K562 (cell line): ENCODE results near the gene ZNHIT2. TPM values are rescaled to one million over a fixed set of nuclear protein-coding genes. Genes with fewer than 3 reads are reported as not detected.
A peak's percentile ranks its signal among the peaks of the same experiment; 100 is the strongest.

Source experiments
- FOXK2 ChIP-seq, 2 experiments: fragments of 450-650 bp; IDR thresholded peaks in 1 of 2; conservative IDR thresholded peaks in 1 of 2; 2 replicates each; pipeline ENCODE4 v1.6.1; 2016; ENCODE audit warnings: low read depth in 2 of 2, mild to moderate bottlenecking in 1 of 2
- GTF2F1 ChIP-seq: IDR thresholded peaks from 2 replicates; pipeline ENCODE4 v1.6.1; 2011; ENCODE audit warnings: low read depth, low read length, improper control_type of control experiment
- NR2C2 ChIP-seq, 2 experiments: fragments of 200-800 bp in 1 of 2; sonication (Bioruptor generic) in 1 of 2; sonication (generic) in 1 of 2; formaldehyde crosslinking in 1 of 2; IDR thresholded peaks; 2 replicates each; pipeline versions ENCODE4 v1.6.1 to v1.8.0; 2016 to 2022; ENCODE audit warnings: mild to moderate bottlenecking in 1 of 2, missing compliant biosample characterization in 1 of 2, missing genetic modification characterization in 1 of 2, missing genetic modification reagents in 1 of 2
- OTX1 ChIP-seq: fragments of 450-650 bp; formaldehyde crosslinking; IDR thresholded peaks from 2 replicates; pipeline ENCODE4 v1.4.0; 2022; ENCODE audit warnings: mild to moderate bottlenecking
- RBM22 ChIP-seq: fragments of 200-400 bp; formaldehyde crosslinking; IDR thresholded peaks from 2 replicates; pipeline ENCODE4 v1.6.1; 2018; ENCODE audit warnings: low read length, low read depth; ENCODE audit not compliant: poor library complexity, severe bottlenecking
- RFX7 ChIP-seq: fragments of 250-450 bp; sonication (Bioruptor Pico); IDR thresholded peaks from 2 replicates; pipeline ENCODE4 v1.5.1; 2021; ENCODE audit warnings: mild to moderate bottlenecking
- SREBF1 ChIP-seq: fragments of 150-350 bp; IDR thresholded peaks from 2 replicates; pipeline ENCODE4 v1.6.1; 2014; ENCODE audit warnings: antibody characterized with exemption, low read depth, low read length, borderline replicate concordance
- SREBF2 ChIP-seq: sonication (generic); formaldehyde crosslinking; IDR thresholded peaks from 2 replicates; pipeline ENCODE4 v1.4.0; 2020; ENCODE audit warnings: mild to moderate bottlenecking, missing genetic modification reagents
- U2AF2 ChIP-seq: fragments of 200-400 bp; formaldehyde crosslinking; optimal IDR thresholded peaks from 2 replicates; pipeline ENCODE3; 2017; ENCODE audit warnings: low read depth, mild to moderate bottlenecking, low read length
- ZNF23 ChIP-seq: fragments of 250-450 bp; sonication (Bioruptor Pico); IDR thresholded peaks from 2 replicates; pipeline ENCODE4 v1.4.0; 2020; ENCODE audit warnings: mild to moderate bottlenecking
- ZNF253 ChIP-seq: fragments of 250-450 bp; sonication (Bioruptor Pico); conservative IDR thresholded peaks from 2 replicates; pipeline ENCODE4 v1.6.1; 2021; ENCODE audit warnings: mild to moderate bottlenecking
- ZNF347 ChIP-seq: fragments of 450-650 bp; formaldehyde crosslinking; IDR thresholded peaks from 2 replicates; pipeline ENCODE4 v1.4.0; 2020; ENCODE audit warnings: low read depth, mild to moderate bottlenecking, moderate library complexity
- ZNF408 ChIP-seq: fragments of 250-450 bp; sonication (Bioruptor Pico); IDR thresholded peaks from 2 replicates; pipeline ENCODE4 v1.4.0; 2020; ENCODE audit warnings: low read depth, mild to moderate bottlenecking, moderate library complexity
- ZNF436 ChIP-seq: fragments of 250-450, 450-650 bp; sonication (Bioruptor Pico); formaldehyde crosslinking; IDR thresholded peaks from 2 replicates; pipeline ENCODE4 v1.7.0; 2020; ENCODE audit warnings: mild to moderate bottlenecking
- ZNF778 ChIP-seq: fragments of 450-650 bp; formaldehyde crosslinking; IDR thresholded peaks from 2 replicates; pipeline ENCODE4 v1.4.0; 2020; ENCODE audit warnings: mild to moderate bottlenecking, moderate library complexity
- polyA plus RNA-seq, 8 experiments: library from polyadenylated mRNA; depleted of rRNA in 4 of 8; stranded (reverse) in 5 of 8; unstranded in 3 of 8; fragments of >200 nt; fragmentation: Nextera tagmentation in 2 of 8; fragmentation: Illumina TruSeq in 1 of 8; extraction: Ambion mirVana in 2 of 8; extraction: Trizol in 1 of 8; gene quantifications; 2 replicates each; pipeline versions ENCODE4 v1.2.1 to v1.2.3, GENCODE V29; 2011 to 2014; ENCODE audit warnings: inconsistent platforms in 1 of 8, missing spikeins in 1 of 8
- total RNA-seq, 7 experiments: library from RNA; depleted of rRNA in 6 of 7; stranded (reverse); fragments of >200 nt in 6 of 7; fragmentation: Illumina TruSeq in 2 of 7; extraction: Trizol in 2 of 7; gene quantifications; 2 replicates each; pipeline versions ENCODE4 v1.2.1 to v1.2.3, GENCODE V29; 2011 to 2021; ENCODE audit warnings: low replicate concordance in 1 of 7
- TF ChIP-seq, protein P1 (sequence below): sonication (generic); formaldehyde crosslinking; IDR thresholded peaks from 2 replicates; pipeline ENCODE4 v1.8.0; 2022; ENCODE audit warnings: mild to moderate bottlenecking, missing genetic modification reagents
- TF ChIP-seq, protein P2 (sequence below), 2 experiments: fragments of 450-650 bp in 1 of 2; sonication (generic) in 1 of 2; formaldehyde crosslinking; conservative IDR thresholded peaks; 2 replicates each; pipeline versions ENCODE4 v1.4.0 to v1.8.1; 2020 to 2022; ENCODE audit warnings: mild to moderate bottlenecking in 1 of 2, missing genetic modification reagents in 1 of 2
- TF ChIP-seq, protein P3 (sequence below): fragments of 250-450 bp; sonication (Bioruptor Pico); IDR thresholded peaks from 2 replicates; pipeline ENCODE4 v1.4.0; 2020; ENCODE audit warnings: borderline replicate concordance
- TF ChIP-seq, protein P4 (sequence below): fragments of 250-450 bp; sonication (Bioruptor Pico); IDR thresholded peaks from 2 replicates; pipeline ENCODE4 v1.5.0; 2021; ENCODE audit warnings: mild to moderate bottlenecking, moderate library complexity

ZNHIT2 gene
- total and polyA plus RNA-seq, 9 of the 15 experiments (the other 6 are each of a cell fraction or from before 2014, with no cell fraction given) = 0.08 to 39.0 (median 2.5) TPM

DNA sequence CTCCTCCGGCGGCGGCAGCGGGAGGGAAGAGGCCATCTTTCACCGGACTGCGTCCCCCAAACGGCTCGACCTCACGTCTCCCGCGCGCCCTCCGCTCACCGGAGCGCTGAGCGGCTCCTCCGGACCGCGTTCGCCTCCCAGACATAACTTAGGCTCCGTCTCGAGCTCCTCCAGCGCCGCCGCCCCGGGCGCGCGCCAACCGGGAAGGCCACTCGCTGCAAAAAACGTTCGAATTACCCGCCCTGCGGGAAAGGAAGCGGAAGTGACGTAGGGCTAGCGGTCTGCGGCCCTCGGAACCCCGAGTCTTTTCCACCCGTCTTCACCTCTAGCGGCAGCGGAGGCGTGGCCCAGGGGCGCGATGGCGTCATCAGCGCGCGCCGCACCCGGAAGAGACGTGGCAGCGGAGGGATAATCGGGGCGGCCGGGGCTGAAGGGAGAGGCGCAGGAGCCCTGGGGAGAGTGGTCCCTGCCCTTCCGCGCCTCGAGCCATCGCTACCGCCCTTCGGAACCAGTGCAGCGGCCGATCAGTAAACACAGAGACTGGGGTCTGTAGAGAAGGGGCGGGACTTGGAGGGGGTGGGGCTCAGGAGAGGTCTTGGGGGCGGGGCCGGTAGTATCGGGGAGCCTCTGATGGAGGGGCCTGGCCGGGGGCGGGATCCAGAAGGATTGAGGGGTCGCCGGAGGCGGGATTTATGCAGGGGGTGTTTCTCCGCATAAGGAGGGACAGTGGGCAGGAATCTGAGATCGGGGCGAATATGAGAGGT lies 33.5 kb downstream of the ZNHIT2 start, which contains the start of the genes CDCA5 and ZFPL1 (continued):
- TF ChIP-seq FOXK2 (conservative IDR thresholded peaks at IDR 0.05 in 1 of 2, IDR thresholded peaks at IDR 0.05 in 1 of 2; ENCODE audit: low read depth in 2 of 2) = peak; percentile 87 to 88
- TF ChIP-seq ZNF23 (CRISPR knock-in tag) = no peak
- TF ChIP-seq RBM22 = no peak
- no peak for TF ChIP-seq OTX1 (CRISPR knock-in tag)
- no peak for TF ChIP-seq ZNF347
- no peak for TF ChIP-seq ZNF408 (CRISPR knock-in tag)
- no peak for TF ChIP-seq ZNF253 (CRISPR knock-in tag)
- TF ChIP-seq U2AF2 = no peak
- TF ChIP-seq ZNF778 (CRISPR knock-in tag) = no peak
- TF ChIP-seq SREBF2 = peak; percentile 66; the same call in 1 of the 2 replicates
- TF ChIP-seq NR2C2 (CRISPR knock-in tag; IDR thresholded peaks at IDR 0.05) = peak; percentile 92
- TF ChIP-seq NR2C2 (tag; IDR thresholded peaks at IDR 0.05) = peak; percentile 95
- TF ChIP-seq, protein P1, sequence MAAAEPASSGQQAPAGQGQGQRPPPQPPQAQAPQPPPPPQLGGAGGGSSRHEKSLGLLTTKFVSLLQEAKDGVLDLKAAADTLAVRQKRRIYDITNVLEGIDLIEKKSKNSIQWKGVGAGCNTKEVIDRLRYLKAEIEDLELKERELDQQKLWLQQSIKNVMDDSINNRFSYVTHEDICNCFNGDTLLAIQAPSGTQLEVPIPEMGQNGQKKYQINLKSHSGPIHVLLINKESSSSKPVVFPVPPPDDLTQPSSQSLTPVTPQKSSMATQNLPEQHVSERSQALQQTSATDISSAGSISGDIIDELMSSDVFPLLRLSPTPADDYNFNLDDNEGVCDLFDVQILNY (CRISPR knock-in tag) = peak; percentile 91
- no peak for TF ChIP-seq ZNF436 (CRISPR knock-in tag)
- TF ChIP-seq, protein P2, sequence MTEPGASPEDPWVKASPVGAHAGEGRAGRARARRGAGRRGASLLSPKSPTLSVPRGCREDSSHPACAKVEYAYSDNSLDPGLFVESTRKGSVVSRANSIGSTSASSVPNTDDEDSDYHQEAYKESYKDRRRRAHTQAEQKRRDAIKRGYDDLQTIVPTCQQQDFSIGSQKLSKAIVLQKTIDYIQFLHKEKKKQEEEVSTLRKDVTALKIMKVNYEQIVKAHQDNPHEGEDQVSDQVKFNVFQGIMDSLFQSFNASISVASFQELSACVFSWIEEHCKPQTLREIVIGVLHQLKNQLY (CRISPR knock-in tag; conservative IDR thresholded peaks at IDR 0.05) = no peak
- TF ChIP-seq GTF2F1 = no peak
- no peak for TF ChIP-seq SREBF1
- TF ChIP-seq, protein P3, sequence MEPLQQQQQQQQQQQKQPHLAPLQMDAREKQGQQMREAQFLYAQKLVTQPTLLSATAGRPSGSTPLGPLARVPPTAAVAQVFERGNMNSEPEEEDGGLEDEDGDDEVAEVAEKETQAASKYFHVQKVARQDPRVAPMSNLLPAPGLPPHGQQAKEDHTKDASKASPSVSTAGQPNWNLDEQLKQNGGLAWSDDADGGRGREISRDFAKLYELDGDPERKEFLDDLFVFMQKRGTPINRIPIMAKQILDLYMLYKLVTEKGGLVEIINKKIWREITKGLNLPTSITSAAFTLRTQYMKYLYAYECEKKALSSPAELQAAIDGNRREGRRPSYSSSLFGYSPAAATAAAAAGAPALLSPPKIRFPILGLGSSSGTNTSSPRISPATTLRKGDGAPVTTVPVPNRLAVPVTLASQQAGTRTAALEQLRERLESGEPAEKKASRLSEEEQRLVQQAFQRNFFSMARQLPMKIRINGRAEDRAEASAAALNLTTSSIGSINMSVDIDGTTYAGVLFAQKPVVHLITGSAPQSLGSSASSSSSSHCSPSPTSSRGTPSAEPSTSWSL (CRISPR knock-in tag) = no peak
- TF ChIP-seq, protein P4, sequence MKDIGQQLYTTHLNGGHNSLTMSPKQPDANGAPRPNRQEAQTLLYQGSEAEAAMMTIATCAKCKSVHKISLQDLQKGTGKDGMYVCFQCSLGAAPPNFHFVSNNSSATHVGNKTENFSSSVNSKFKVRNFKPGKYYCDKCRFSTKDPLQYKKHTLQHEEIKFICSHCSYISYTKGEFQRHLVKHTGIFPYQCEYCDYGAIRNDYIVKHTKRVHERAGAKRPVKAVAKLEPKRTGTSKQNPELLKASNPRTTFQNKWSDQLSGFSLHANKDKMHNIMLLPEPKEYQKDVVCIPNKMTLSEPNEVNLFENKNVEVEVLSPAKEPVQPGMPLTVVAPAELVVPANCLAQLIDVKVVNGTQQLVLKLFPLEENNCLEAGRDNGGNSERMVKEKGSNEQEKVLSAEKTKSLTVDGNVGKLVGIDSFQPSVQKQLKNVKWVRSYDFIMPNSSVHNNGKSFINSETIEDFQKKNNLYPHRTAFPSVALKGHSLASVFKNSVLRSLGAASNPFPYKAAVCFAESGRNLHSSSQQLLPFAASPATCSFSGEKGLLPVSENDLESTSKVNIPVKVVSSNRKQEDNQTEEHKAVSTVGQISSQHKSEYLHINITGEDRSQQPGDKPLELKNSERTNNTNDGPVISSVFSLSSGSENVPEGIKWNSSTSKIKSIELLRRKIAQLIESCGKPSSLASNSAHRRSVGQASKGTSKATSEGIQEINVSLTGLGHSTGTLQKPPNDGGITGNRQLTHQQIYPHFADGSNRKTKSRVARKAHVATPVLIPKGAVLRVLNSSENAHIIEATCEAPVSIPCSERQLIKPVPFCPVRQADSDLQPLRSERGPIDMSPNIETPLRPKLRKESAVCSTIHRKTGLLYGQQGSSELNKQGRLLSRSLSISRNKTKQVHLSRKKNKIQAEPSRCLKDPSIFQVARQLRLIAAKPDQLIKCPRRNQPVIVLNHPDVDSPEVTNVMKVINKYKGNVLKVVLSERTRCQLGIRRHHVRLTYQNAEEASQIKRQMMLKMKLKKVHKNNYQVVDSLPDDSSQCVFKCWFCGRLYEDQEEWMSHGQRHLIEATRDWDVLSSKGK (CRISPR knock-in tag) = no peak
- no peak for TF ChIP-seq RFX7 (CRISPR knock-in tag)
